ENCODE measurements around the gene HES1.

HES1 gene

GRCh38 chr3:194107107-194107506, 28.8 kb upstream of the HES1 start:
- no peak for TF ChIP-seq FOXP2 (optimal IDR thresholded peaks at IDR 0.05; ENCODE audit: borderline replicate concordance, extremely low read depth, extremely low read length, insufficient read depth)
- TF ChIP-seq REST (IDR thresholded peaks at IDR 0.05; ENCODE audit: insufficient read depth in 1 of 2, low read depth in 2 of 2, low read length in 2 of 2) = no peak
- TF ChIP-seq SIN3A (IDR thresholded peaks at IDR 0.05; ENCODE audit: borderline replicate concordance, insufficient read depth, low read length) = no peak

- no peak for TF ChIP-seq FOXP2 (optimal IDR thresholded peaks at IDR 0.05; ENCODE audit: borderline replicate concordance, extremely low read depth, extremely low read length, insufficient read depth)
- no peak for TF ChIP-seq POLR2AphosphoS5 (IDR thresholded peaks at IDR 0.05; ENCODE audit: low read depth, low read length)
- no peak for TF ChIP-seq SIN3A (IDR thresholded peaks at IDR 0.05; ENCODE audit: borderline replicate concordance, insufficient read depth, low read length)
- no peak for TF ChIP-seq TAF1 (IDR thresholded peaks at IDR 0.05; ENCODE audit: borderline replicate concordance, insufficient read depth, low read length)
- no peak for TF ChIP-seq REST (IDR thresholded peaks at IDR 0.05; ENCODE audit: insufficient read depth in 1 of 2, low read depth in 2 of 2, low read length in 2 of 2)
Measured at GRCh38 chr3:194109192-194109863, 26.6 kb upstream of the HES1 start.

GRCh38 chr3:194110483-194110882, 25.5 kb upstream of the HES1 start:
- TF ChIP-seq TAF1 (IDR thresholded peaks at IDR 0.05; ENCODE audit: borderline replicate concordance, insufficient read depth, low read length) (no peak), SIN3A (IDR thresholded peaks at IDR 0.05; ENCODE audit: borderline replicate concordance, insufficient read depth, low read length) (no peak), REST (IDR thresholded peaks at IDR 0.05; ENCODE audit: insufficient read depth in 1 of 2, low read depth in 2 of 2, low read length in 2 of 2) (no peak)

- TF ChIP-seq REST (IDR thresholded peaks at IDR 0.05; ENCODE audit: insufficient read depth in 1 of 2, low read depth in 2 of 2, low read length in 2 of 2) = no peak
- no peak for TF ChIP-seq POLR2AphosphoS5 (IDR thresholded peaks at IDR 0.05; ENCODE audit: low read depth, low read length)
Measured at GRCh38 chr3:194111336-194111735, 24.6 kb upstream of the HES1 start.
